GM12801 (cell line): ENCODE results near the gene STK24.

Experiments used
- TF ChIP-seq, protein P1 (sequence below): IDR thresholded peaks from one replicate; pipeline ENCODE4 v1.5.1; 2011; ENCODE audit warnings: control low read depth; ENCODE audit not compliant: insufficient read length; ENCODE audit errors: extremely low read depth

The STK24 gene

DNA sequence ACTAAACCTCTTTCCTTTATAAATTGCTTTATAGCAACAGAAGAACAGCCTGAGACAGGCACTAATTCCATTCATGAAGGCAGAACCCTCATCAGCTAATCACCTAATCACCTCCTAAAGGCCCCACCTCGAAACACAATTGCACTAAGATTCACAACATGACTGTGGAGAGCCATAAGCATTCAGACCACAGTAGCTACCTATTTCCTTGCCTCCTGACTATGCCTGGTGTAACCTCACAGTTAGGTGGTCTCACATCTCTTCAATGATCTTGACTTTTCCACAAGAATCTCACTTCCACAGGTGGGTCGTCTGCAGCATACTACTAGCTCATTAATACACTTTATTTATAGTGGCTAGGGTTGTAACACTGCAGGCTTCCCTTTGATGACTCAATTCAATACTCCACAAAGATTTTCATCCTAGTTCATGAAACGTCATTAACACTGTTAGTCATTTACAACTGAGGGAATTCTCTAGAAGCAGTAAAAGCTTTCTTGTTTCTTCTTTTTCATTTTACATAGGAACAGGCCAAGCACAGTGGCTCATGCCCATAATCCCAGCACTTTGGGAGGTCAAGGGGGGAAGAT, 27.1 kb downstream of the STK24 start:
- TF ChIP-seq, protein P1, sequence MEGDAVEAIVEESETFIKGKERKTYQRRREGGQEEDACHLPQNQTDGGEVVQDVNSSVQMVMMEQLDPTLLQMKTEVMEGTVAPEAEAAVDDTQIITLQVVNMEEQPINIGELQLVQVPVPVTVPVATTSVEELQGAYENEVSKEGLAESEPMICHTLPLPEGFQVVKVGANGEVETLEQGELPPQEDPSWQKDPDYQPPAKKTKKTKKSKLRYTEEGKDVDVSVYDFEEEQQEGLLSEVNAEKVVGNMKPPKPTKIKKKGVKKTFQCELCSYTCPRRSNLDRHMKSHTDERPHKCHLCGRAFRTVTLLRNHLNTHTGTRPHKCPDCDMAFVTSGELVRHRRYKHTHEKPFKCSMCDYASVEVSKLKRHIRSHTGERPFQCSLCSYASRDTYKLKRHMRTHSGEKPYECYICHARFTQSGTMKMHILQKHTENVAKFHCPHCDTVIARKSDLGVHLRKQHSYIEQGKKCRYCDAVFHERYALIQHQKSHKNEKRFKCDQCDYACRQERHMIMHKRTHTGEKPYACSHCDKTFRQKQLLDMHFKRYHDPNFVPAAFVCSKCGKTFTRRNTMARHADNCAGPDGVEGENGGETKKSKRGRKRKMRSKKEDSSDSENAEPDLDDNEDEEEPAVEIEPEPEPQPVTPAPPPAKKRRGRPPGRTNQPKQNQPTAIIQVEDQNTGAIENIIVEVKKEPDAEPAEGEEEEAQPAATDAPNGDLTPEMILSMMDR: no peak

DNA sequence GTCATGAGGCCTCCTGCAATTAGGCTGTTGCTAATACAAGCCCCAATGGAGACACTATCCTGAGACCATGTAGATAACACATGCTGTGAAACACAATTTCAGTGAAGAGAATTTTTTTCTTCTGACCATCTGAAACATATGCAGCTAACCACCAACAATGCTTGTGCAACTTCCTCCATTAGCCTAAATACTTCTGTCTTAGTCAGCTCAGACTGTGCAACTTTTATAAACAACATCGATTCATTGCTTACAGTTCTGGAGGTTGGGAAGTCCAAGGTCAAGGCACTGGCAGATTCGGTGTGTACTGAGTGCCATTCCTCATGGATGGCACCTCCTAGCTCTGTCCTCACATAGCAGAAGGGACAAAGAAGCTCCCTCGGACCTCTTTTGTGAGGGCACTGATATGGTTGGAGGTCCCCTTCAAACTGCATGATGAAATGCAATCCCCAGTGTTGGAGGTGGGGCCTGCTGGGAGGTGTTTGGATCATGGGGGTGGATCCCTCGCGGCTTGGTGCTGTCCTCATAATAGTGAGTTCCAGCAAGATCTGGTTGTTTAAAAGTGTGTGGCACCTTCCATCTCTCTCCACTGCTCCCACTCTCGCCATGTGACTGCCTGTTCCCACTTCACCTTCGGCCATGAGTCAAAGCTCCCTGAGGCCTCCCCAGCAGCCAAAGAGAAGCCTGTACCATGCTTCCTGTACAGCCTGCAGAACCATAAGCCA, 27.7 kb downstream of the STK24 start:
- TF ChIP-seq, protein P1: no peak

DNA sequence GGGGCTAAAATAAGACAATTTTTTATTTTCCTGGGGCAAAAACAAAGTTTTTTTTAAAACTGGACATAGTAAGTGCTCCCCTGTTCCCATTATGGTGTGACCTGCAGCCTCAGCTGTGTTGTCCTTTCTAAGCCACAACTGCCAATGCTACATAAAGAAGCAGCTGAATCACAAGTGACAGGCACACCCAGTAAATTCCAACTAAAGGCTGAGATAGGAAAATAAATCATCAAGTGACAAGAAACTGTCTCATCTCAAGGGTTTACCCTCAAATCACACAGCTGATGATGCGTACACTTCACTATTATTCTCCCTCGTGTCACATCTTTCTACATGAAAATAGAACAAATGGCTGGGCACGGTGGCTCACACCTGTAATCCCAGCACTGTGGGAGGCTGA, 28.7 kb downstream of the STK24 start:
- TF ChIP-seq, protein P1: no peak

DNA sequence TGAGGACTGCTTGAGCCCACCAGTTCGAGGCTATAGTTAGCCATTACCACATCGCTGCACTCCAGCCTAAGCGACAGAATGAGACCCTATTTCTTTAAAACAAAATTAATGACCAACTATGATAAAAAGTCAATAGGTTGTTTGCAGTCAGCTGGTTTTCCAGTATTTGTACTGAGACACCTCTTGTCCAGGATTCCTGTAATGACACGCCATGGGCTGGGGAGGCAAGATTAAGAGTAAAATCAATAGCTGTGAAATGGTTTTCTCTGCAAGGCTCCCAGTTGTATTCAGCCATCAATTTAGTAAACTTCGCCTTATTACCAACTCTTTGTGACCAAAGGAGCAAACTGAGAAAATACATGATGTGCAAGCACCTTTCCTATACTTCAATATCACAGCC, 29.5 kb downstream of the STK24 start:
- TF ChIP-seq, protein P1: no peak

DNA sequence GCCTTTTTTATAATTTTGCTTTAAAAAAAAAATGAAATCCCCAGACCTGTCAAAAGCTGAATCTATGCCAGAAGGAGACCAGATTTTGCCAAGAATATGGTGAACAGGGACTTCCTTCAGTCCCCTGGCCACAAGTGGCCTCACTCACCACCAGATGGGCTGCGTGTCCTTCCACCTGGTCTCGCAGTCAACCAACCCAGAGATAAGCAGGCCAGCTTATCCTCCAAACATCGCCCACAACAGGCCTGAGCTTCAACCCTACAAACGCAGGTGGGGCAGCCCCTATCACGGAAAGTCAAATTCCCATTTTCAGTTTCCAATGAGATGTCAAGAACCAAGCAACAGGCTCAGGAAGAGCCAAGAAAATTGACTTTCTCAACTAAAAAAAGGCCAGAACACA, 30.5 kb downstream of the STK24 start:
- TF ChIP-seq, protein P1: no peak

DNA sequence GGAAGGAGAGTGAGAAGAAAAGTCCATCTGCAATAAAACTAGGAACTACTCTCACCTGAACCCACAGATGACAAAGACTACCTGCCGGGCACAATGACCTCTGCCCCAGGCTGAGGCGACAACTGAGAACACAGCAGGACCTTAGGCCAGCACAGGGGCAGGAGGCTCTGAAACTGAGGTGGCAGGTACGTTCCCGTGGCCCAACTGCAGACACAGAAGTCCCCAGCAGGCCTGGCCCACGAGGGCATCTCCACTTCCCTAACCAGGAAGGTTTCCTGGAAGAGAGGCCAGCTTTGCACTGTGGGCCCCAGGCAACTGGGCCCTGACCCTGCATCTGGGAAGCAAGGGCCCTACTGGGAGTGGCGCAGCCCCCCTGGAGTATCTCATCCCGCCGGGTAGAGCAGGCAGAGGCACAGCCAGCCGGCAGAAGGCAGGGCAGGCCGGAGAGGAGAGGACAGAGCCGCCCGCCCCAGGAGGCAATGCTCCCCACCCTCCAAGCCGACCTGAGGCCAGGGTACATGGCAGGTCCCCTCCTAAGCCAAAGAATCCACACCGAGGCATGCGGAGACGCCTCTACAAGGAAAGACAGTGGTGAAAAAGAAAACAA, 32.7 kb downstream of the STK24 start:
- TF ChIP-seq, protein P1: no peak

DNA sequence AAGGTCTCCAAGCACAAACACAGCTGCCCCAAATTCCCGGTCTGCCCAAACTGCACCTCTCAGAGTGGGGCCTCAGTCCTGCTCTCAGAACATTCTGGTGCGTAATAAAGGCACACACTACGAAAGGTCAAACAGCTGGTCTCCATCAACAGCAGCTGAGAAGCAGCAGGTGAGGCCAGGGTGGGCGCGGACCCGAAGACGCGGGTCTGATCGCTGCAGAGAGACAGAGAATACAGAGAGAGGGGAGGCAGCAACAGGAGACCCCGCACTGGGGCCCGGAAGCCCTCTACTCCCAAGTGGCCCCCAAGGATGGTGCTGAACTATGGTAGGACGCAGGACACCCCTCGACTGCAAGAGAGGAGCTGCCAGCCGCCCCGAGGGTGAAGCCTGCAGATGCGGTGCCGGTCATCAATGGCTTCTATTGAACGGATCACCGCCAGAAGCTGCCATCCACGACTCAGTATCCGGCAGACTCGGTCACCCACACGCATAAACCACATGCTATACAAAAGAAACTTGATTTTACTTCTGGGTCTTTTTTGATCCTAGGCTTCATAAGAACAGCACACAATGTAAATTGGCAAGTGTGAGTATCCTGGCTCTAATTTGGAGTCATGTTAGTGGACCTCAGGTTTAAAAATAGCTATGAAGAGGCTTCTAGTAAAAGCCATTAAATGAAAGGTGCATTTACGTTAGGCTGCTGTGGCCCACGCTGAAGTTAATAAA, 33.4 kb downstream of the STK24 start:
- TF ChIP-seq, protein P1: no peak
